Astrocyte (in vitro differentiated cells and primary cell): Measurements from ENCODE around the gene IFITM5. TPM values are rescaled to one million over a fixed set of nuclear protein-coding genes. Genes with fewer than 3 reads are reported as not detected.
"Not testable (repeated sequence)": the region's sequence is repeated elsewhere in the genome, so short reads cannot be mapped to it uniquely, and the experiment has no call there.

Source experiments
- DNase-seq: peaks from one replicate; pipeline ENCODE4 v3.0.0-alpha.2; 2010; ENCODE audit warnings: low read depth
- FAIRE-seq: peaks from 2 replicates; lab custom pipeline; 2011; peaks lifted over from hg19 to GRCh38; lab: Jason Lieb, UNC
- H2AFZ ChIP-seq: 2 replicates; pipeline ENCODE4 v1.6.0; 2012; ENCODE audit warnings: low read depth, low read length, inconsistent platforms
- H3K27ac ChIP-seq: 2 replicates; pipeline ENCODE4 v1.5.1; 2011; ENCODE audit warnings: low read depth, low read length, inconsistent platforms
- H3K27me3 ChIP-seq: 2 replicates; pipeline ENCODE4 v1.6.0; 2011; ENCODE audit warnings: low read length, inconsistent platforms; ENCODE audit not compliant: insufficient read depth
- H3K36me3 ChIP-seq: 2 replicates; pipeline ENCODE4 v1.5.1; 2011; ENCODE audit warnings: low read length, inconsistent platforms; ENCODE audit not compliant: insufficient read depth
- H3K4me1 ChIP-seq: 2 replicates; pipeline ENCODE4 v1.5.1; 2011; ENCODE audit warnings: low read length, inconsistent platforms; ENCODE audit not compliant: insufficient read depth
- H3K4me2 ChIP-seq: 2 replicates; pipeline ENCODE4 v1.6.0; 2012; ENCODE audit warnings: low read length, inconsistent platforms
- H3K4me3 ChIP-seq: 2 replicates; pipeline ENCODE4 v1.5.1; 2011; ENCODE audit warnings: low read depth, mild to moderate bottlenecking, low read length, inconsistent platforms; ENCODE audit not compliant: insufficient read depth
- H3K79me2 ChIP-seq: 2 replicates; pipeline ENCODE4 v1.6.0; 2012; ENCODE audit warnings: mild to moderate bottlenecking, low read length, inconsistent platforms; ENCODE audit not compliant: insufficient read depth
- H3K9ac ChIP-seq: 2 replicates; pipeline ENCODE4 v1.6.0; 2012; ENCODE audit warnings: mild to moderate bottlenecking, low read length, inconsistent platforms
- H3K9me3 ChIP-seq: 2 replicates; pipeline ENCODE4 v1.5.1; 2012; ENCODE audit warnings: low read depth, mild to moderate bottlenecking, low read length, inconsistent platforms; ENCODE audit not compliant: insufficient read depth
- H4K20me1 ChIP-seq: 2 replicates; pipeline ENCODE4 v1.6.0; 2012; ENCODE audit warnings: low read length, inconsistent platforms; ENCODE audit not compliant: insufficient read depth
- H3K27ac Mint-ChIP-seq: one replicate; pipeline ENCODE4 v1.8.0; 2021; ENCODE audit warnings: mild to moderate bottlenecking, mixed read lengths; ENCODE audit not compliant: unreplicated experiment
- H3K27me3 Mint-ChIP-seq: one replicate; pipeline ENCODE4 v1.8.0; 2021; ENCODE audit warnings: low read depth, mixed read lengths; ENCODE audit not compliant: unreplicated experiment
- H3K36me3 Mint-ChIP-seq: one replicate; pipeline ENCODE4 v1.8.0; 2021; ENCODE audit warnings: low read depth, mixed read lengths; ENCODE audit not compliant: unreplicated experiment
- H3K4me1 Mint-ChIP-seq: one replicate; pipeline ENCODE4 v1.8.0; 2021; ENCODE audit warnings: low read depth, mixed read lengths; ENCODE audit not compliant: unreplicated experiment
- H3K4me3 Mint-ChIP-seq: one replicate; pipeline ENCODE4 v1.8.0; 2021; ENCODE audit warnings: mild to moderate bottlenecking, moderate library complexity, mixed read lengths; ENCODE audit not compliant: unreplicated experiment
- H3K9me3 Mint-ChIP-seq: one replicate; pipeline ENCODE4 v1.8.0; 2021; ENCODE audit warnings: mild to moderate bottlenecking, mixed read lengths; ENCODE audit not compliant: unreplicated experiment
- EZH2 ChIP-seq: IDR thresholded peaks from 2 replicates; pipeline ENCODE4 v1.6.1; 2012; ENCODE audit warnings: mild to moderate bottlenecking, low read length, inconsistent platforms; ENCODE audit not compliant: insufficient read depth
- total RNA-seq: library from RNA; stranded (reverse); gene quantifications from 2 replicates; pipeline ENCODE4 v1.2.1, GENCODE V29; 2021
- TF ChIP-seq, protein P1 (sequence below): IDR thresholded peaks from 2 replicates; pipeline ENCODE4 v1.5.1; 2011; ENCODE audit warnings: low read depth, mild to moderate bottlenecking, inconsistent platforms, low read length, moderate library complexity; ENCODE audit not compliant: insufficient read depth

The IFITM5 gene
- total RNA-seq, 1 donor from 2014 or later, result not detected

DNA sequence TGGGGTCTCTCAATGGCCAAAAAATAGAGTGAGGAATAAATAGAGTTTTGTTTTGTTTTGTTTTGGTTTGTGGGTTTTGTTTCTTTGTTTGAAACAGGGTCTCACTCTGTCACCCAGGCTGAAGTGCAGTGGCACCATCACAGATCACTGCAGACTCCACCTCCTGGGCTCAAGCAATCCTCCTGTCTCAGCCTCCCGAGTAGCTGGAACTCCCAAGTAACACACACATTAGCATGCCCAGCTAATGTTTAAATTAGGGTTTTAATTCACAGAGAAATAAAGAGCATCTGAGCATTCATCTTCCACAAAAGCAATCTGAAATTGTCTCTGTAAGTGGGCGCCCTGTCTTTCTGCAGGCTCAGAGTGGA, 30.5 kb upstream of the IFITM5 start:
- H3K4me3 ChIP-seq, result no peak overlapping the region
- H3K27ac ChIP-seq, result no peak overlapping the region
- no peaks in the 10 kb centered on the region for H3K36me3 ChIP-seq
- H4K20me1 ChIP-seq, result no peaks in the 10 kb centered on the region
- H3K4me3 Mint-ChIP-seq, result no peak overlapping the region
- H2AFZ ChIP-seq, result no peak overlapping the region
- peaks cover 12% of the 10 kb centered on the region for H3K4me1 Mint-ChIP-seq
- H3K79me2 ChIP-seq, result no peaks in the 10 kb centered on the region
- H3K36me3 Mint-ChIP-seq, result no peaks in the 10 kb centered on the region
- H3K9me3 Mint-ChIP-seq, result no peaks in the 10 kb centered on the region
- peaks cover 13% of the 10 kb centered on the region for H3K4me1 ChIP-seq
- no peak for DNase-seq
- FAIRE-seq, result no peak
- no peaks in the 10 kb centered on the region for H3K27me3 ChIP-seq
- TF ChIP-seq EZH2, result no peak
- TF ChIP-seq, protein P1, sequence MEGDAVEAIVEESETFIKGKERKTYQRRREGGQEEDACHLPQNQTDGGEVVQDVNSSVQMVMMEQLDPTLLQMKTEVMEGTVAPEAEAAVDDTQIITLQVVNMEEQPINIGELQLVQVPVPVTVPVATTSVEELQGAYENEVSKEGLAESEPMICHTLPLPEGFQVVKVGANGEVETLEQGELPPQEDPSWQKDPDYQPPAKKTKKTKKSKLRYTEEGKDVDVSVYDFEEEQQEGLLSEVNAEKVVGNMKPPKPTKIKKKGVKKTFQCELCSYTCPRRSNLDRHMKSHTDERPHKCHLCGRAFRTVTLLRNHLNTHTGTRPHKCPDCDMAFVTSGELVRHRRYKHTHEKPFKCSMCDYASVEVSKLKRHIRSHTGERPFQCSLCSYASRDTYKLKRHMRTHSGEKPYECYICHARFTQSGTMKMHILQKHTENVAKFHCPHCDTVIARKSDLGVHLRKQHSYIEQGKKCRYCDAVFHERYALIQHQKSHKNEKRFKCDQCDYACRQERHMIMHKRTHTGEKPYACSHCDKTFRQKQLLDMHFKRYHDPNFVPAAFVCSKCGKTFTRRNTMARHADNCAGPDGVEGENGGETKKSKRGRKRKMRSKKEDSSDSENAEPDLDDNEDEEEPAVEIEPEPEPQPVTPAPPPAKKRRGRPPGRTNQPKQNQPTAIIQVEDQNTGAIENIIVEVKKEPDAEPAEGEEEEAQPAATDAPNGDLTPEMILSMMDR, result no peak
- no peak overlapping the region for H3K9ac ChIP-seq
- H3K9me3 ChIP-seq, result no peaks in the 10 kb centered on the region
- no peak overlapping the region for H3K27ac Mint-ChIP-seq
- no peak overlapping the region for H3K4me2 ChIP-seq
- H3K27me3 Mint-ChIP-seq, result peaks cover 9% of the 10 kb centered on the region

DNA sequence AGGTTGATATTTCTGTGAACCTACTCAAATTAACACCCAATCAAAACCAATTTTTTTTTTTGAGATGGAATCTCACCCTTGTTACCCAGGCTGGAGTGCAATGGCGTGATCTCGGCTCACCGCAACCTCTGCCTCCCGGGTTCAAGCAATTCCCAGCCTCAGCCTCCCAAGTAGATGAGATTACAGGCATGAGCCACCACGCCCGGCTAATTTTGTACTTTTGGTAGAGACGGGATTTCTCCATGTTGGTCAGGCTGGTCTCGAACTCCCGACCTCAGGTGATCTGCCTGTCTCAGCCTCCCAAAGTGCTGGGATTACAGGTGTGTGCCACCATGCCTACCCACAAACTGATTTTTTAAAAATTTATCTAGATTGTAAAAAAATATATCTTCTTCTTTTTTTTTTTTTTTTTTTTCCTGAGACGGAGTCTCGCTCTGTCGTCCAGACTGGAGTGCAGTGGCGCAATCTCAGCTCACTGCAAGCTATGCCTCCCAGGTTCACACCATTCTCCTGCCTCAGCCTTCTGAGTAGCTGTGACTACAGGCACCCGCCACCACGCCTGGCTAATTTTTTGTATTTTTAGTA, 29.3 kb upstream of the IFITM5 start:
- H3K4me2 ChIP-seq, H3K36me3 ChIP-seq, H3K27me3 ChIP-seq, H3K4me3 ChIP-seq, FAIRE-seq, H3K4me3 Mint-ChIP-seq, H3K9ac ChIP-seq, H3K27ac Mint-ChIP-seq, H2AFZ ChIP-seq, H3K36me3 Mint-ChIP-seq, H3K27me3 Mint-ChIP-seq, H3K9me3 ChIP-seq, H3K79me2 ChIP-seq, H3K27ac ChIP-seq, H3K9me3 Mint-ChIP-seq, H3K4me1 ChIP-seq, H4K20me1 ChIP-seq, DNase-seq, H3K4me1 Mint-ChIP-seq: not testable (repeated sequence)

DNA sequence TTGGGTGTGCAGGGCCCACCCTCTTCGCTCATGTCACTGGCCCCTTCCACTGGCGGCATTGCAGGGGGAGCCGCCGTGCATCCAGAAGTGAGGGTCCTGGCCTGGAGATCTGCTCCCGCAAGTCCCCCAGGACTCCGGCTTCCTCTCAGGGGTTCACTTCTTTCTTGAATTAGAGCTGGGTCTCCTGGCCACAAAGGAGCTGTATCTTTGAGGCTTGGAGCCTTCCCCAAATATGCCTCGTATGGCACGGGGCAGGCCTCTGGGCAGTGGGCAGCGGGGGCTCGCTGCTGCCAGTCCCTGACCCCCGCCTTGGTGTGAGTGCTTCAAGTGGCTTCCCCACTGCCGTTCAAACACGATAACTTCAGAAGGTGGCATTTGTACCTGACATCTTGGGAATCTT, 28.7 kb upstream of the IFITM5 start:
- Histone ChIP-seq H3K4me2 (no peak overlapping the region), H3K9ac (no peak overlapping the region), H3K79me2 (no peaks in the 10 kb centered on the region), H4K20me1 (no peaks in the 10 kb centered on the region), H3K9me3 (no peaks in the 10 kb centered on the region), H3K27me3 (no peaks in the 10 kb centered on the region), H3K27ac (no peak overlapping the region), H3K36me3 (no peaks in the 10 kb centered on the region), H2AFZ (no peak overlapping the region), H3K4me1 (peaks cover 7% of the 10 kb centered on the region), H3K4me3 (no peak overlapping the region)
- Mint-ChIP-seq H3K36me3 (no peaks in the 10 kb centered on the region), H3K27me3 (peaks cover 9% of the 10 kb centered on the region), H3K27ac (no peak overlapping the region), H3K4me3 (no peak overlapping the region), H3K4me1 (peaks cover 4% of the 10 kb centered on the region), H3K9me3 (no peaks in the 10 kb centered on the region)
- DNase-seq (no peak), FAIRE-seq (no peak)
- TF ChIP-seq, protein P1, result no peak
- no peak for TF ChIP-seq EZH2
